HG03039 (cell line): ENCODE results near the gene LRRC51.

Experiments used
- ATAC-seq: cut with Tn5 transposase; IDR thresholded peaks from one replicate; pipeline ENCODE4 v1.9.1; 2021; ENCODE audit warnings: mild to moderate bottlenecking, moderate library complexity; ENCODE audit not compliant: unreplicated experiment

Gene LRRC51

DNA sequence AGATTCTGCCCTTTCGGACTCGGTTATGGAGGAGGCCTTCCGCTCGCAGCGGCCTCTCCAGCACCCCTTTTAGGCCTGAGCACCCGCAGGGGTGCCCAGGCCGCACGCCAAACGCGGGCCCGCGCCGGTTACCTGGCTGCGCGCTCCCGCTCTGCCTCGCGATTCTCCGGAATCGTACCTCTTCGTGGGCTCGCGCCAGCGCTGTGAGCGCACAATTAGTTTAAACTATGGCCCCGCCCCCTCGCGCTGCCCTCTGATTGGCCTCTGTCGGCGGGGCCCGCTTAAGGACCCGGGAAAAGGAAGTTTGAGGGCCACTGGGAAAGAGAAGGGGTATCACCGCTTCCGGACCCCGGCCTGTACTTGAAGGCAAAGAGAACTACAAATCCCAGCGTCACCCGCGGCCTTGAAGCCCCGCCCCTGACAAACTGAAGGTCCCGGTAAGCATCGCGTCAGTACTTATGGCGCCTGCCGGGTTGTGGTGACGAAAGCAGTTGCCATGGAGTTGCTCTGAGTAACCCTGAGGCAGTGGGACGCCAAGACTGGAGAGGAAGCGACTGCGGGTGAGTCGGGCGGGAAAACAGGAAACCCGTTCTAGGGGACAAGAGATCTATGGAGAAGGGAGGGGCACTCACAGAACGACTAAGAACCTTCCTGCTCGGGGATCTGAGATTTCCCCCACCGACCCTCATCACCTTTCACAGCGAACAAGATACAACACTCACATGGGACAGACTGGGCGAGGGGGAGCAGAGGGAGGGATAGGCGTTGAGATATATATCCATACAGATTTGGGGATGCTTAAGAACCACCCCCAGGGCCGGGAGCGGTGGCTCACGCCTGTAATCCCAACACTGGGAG, at the start of gene LRRC51, which contains the start of gene NUMA1:
Gene LRRC51, plus strand, starts transcription at position 525 of the 858 bp plus-strand sequence. CDS start 8,234 bp downstream, outside the sequence.
Gene NUMA1, minus strand, starts transcription at position 217 of the 858 bp plus-strand sequence. CDS start 44,599 bp downstream, outside the sequence.
- peak; percentile 93 for ATAC-seq

GRCh38 chr11:72036687-72037086, 44.0 kb upstream of the LRRC51 start:
- no peak for ATAC-seq

DNA sequence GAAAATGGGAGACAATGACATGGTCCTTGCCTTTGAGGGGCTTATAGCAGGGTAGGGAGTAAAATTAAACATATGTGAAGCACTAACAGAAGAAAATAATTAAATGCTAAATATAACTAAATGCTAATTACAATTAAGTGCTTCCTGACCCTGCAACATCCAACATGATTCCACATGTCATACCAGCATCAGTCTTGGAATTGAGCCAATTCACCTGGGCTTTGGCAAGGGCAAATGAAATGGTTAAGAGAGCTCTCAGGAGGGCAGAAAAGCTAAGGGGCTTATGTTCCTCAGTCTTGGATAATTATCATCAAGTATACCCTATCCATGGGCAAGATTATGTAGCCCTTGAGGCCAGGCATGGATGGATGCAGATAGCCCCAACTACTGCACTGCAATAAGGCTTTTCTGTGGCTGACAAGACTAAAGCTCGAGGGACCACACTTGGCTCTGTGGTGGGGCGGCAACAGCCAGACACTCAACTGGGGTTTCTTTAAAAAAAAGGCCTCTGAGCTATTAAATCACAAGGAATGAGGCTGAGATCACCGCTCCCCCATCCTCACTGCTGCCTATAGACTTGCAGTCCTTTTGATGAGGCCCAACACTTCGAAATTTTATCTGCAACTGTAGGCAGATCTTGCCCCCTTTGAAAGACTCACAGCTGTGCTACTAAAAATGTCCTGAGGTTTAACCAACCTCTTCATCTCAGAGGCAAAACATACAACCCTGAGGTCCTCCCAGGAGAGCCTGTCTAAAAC, 42.9 kb upstream of the LRRC51 start:
- no peak for ATAC-seq

DNA sequence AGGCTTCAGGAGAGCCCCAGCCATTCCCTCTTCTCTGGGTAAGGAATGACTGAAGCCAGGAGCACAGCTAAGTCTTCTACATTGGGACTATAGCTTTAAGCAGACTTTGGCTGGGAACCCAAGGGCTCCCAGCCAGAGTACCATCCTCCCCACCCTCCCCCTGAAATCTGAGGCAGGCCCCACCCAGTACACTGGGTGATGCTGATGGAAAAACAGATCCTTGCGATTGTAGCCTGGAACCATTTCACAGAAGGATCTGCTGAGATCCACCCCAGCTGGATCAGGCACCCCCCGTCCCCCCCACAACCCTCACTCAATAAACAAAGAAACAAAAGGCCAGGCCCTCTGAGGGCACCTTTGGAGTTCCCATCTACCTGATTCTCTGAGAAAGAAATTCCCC, 42.2 kb upstream of the LRRC51 start:
- ATAC-seq = no peak

DNA sequence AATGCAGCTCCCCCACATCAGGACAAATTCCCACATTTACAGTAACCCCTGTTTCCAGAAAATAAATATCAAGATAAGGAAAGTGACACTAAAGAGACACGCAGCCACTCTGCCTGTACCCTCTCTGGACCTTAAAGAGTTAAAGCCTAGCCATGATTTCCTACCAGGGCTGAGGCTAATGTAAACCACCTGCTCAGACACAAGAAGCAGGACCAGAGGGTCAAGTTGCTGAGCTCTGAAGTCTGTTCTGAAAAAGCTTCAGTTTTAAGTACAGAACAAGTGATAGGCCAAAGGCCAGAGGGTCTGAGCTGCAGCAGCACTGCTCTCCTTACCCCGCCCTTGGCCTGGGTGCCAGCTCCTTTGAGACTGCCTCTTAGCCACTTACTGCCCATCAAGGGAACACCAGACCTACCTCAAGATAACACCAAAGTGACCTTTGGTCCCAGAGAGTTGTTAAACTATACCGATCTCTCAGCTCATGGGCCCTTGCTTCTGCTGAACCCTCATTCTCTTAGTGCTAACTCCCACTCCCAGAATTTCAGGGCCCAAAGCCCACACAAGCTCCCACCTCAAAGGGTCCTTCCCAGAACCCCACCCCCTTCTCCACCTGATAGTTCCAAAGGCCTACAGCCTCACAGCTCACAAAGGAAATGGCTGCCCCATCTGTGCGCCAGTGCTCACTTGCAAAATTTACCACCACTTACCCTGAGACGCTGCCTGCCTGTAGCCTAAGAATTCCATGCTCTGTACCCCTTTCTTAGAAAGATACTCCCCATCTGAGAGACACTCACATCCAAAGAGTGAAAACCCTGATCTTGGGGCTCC, 41.4 kb upstream of the LRRC51 start:
- ATAC-seq = no peak

- ATAC-seq = no peak
Measured at GRCh38 chr11:72039856-72040401, 40.7 kb upstream of the LRRC51 start.

- peak; percentile 41 for ATAC-seq
Measured at GRCh38 chr11:72040491-72041363, 39.9 kb upstream of the LRRC51 start.

GRCh38 chr11:72041364-72042063, 39.1 kb upstream of the LRRC51 start:
- no peak for ATAC-seq

DNA sequence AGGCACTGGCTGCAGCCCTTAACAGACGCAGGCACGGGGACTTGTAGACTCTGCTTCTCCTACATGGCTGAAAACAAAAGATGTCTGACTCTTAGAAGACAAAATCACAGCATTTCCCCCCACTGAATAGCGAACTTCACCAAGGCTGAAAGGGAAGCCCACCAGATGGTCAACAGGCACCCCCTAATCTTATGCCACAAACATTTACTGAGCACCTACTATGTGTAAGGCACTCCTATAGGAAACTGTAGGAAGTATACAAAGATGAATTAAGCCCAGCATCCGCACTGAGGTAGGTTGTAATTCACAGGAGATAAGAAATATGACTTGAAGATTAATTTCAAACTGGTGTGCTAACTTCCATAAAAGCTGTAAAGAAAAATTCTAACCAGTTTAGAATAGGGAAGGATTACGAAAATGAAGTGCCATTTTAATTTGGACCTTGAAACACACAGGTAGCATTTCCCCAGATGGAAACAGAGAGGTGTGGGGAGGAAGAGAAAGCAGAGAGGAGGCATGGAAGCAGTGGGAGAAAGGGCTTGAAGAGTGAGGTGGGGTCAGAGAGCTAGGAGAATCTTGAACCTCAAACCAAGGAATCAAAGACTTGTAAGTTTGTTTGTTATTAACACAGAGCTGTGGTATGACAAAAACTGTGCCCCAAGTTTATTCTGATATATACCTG, 38.4 kb upstream of the LRRC51 start:
- ATAC-seq = no peak

GRCh38 chr11:72045849-72046248, 34.8 kb upstream of the LRRC51 start:
- no peak for ATAC-seq

- ATAC-seq = no peak
Measured at GRCh38 chr11:72048766-72049460, 31.7 kb upstream of the LRRC51 start.

GRCh38 chr11:72058416-72059034, 22.1 kb upstream of the LRRC51 start:
- no peak for ATAC-seq

- ATAC-seq = no peak
Measured at GRCh38 chr11:72061739-72062396, 18.8 kb upstream of the LRRC51 start.

GRCh38 chr11:72066855-72067254, 13.8 kb upstream of the LRRC51 start:
- ATAC-seq = no peak

- ATAC-seq = no peak
Measured at GRCh38 chr11:72067266-72067665, 13.4 kb upstream of the LRRC51 start.

GRCh38 chr11:72067676-72068075, 13.0 kb upstream of the LRRC51 start:
- no peak for ATAC-seq

DNA sequence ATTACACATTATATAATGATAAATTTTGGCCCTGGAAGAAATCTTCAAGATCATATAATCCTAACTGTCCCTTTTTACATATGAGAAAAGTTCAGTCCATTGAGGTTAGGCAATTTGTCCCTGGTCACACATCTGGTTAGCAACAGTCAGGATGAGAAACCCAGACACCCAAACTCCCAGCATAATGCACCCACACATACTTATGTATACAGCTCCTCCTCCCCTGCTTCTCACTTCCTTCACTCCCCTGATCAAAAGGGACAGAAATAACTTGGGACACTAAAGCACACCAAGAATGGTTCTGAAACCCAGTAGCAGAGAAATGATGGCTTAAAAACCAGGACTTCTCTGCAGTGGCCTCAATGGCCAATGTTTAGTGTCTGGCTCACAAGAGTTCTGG, 11.4 kb upstream of the LRRC51 start:
- no peak for ATAC-seq
